Ovary (tissue), 3 donors: ENCODE data around the gene UPK1B.

Experiments
- EP300 ChIP-seq: sonication (generic); formaldehyde crosslinking; IDR thresholded peaks from one replicate; pipeline ENCODE4 v1.6.1; 2017; ENCODE audit warnings: antibody characterized with exemption
- POLR2A ChIP-seq: fragments of 450-650 bp; IDR thresholded peaks from one replicate; pipeline ENCODE4 v1.6.1; 2017; ENCODE audit warnings: antibody characterized with exemption, mild to moderate bottlenecking, moderate library complexity
- TF ChIP-seq, protein P1 (sequence below), 3 donors: fragments of 450-650 bp in 2 of 3; fragments of 200-600 bp in 1 of 3; IDR thresholded peaks; one replicate each; pipeline versions ENCODE4 v1.5.1 to v1.8.0; 2016 to 2022; ENCODE audit warnings: antibody characterized with exemption in 3 of 3, mild to moderate bottlenecking in 1 of 3
- donor health status: DM: no; HTN: no; CAD: no.

DNA sequence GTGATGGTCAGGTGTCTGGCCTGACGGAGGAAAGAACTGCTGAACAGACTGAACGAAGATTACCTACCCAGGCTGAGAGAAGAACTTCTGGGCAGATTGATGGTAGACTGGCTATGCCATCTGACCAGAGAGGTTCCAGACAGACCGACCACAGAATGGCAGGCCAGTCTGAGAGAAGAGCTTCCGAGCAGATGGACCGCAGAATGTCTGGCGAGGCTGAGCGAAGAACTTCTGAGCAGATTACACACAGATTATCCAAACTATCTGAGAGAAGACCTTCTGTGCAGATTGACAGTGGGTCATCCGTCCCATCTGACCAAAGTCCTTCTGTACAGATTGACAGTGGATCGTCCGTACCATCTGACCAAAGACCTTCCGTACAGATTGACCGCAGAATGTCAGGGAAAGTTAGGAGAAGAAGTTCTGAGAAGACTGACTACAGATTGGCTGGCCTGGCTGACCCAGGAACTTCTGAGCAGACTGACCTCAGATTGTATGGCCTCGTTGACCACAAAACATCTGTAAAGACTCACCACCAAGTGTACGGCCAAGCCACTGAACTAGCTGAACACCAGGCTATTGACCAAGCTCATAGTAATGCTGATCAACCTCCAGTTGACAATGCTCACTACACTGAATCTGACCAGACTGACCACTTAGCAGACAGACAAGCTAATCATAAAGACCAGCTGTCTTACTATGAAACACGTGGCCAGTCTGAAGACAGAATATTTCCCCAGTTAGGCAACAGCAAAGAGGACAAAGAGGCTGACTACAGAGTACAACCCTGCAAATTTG, 26.6 kb upstream of the UPK1B start:
- TF ChIP-seq, protein P1, sequence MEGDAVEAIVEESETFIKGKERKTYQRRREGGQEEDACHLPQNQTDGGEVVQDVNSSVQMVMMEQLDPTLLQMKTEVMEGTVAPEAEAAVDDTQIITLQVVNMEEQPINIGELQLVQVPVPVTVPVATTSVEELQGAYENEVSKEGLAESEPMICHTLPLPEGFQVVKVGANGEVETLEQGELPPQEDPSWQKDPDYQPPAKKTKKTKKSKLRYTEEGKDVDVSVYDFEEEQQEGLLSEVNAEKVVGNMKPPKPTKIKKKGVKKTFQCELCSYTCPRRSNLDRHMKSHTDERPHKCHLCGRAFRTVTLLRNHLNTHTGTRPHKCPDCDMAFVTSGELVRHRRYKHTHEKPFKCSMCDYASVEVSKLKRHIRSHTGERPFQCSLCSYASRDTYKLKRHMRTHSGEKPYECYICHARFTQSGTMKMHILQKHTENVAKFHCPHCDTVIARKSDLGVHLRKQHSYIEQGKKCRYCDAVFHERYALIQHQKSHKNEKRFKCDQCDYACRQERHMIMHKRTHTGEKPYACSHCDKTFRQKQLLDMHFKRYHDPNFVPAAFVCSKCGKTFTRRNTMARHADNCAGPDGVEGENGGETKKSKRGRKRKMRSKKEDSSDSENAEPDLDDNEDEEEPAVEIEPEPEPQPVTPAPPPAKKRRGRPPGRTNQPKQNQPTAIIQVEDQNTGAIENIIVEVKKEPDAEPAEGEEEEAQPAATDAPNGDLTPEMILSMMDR (IDR thresholded peaks at IDR 0.05) = no peak
- TF ChIP-seq POLR2A (no peak), EP300 (no peak)
